Measurements from ENCODE around the gene DMXL1. TPM values are rescaled to one million over a fixed set of nuclear protein-coding genes. Genes with fewer than 3 reads are reported as not detected.

Gene DMXL1
- total RNA-seq, 1 donor from 2014 or later: 56.5 TPM

GRCh38 chr5:119289438-119290044, 218.7 kb downstream of the DMXL1 start:
- TF ChIP-seq, protein P1, sequence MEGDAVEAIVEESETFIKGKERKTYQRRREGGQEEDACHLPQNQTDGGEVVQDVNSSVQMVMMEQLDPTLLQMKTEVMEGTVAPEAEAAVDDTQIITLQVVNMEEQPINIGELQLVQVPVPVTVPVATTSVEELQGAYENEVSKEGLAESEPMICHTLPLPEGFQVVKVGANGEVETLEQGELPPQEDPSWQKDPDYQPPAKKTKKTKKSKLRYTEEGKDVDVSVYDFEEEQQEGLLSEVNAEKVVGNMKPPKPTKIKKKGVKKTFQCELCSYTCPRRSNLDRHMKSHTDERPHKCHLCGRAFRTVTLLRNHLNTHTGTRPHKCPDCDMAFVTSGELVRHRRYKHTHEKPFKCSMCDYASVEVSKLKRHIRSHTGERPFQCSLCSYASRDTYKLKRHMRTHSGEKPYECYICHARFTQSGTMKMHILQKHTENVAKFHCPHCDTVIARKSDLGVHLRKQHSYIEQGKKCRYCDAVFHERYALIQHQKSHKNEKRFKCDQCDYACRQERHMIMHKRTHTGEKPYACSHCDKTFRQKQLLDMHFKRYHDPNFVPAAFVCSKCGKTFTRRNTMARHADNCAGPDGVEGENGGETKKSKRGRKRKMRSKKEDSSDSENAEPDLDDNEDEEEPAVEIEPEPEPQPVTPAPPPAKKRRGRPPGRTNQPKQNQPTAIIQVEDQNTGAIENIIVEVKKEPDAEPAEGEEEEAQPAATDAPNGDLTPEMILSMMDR (IDR thresholded peaks at IDR 0.05): no peak
- TF ChIP-seq POLR2AphosphoS5 (IDR thresholded peaks at IDR 0.05; ENCODE audit: insufficient read depth in 1 of 2, low read depth in 1 of 2) (no peak), POLR2A (IDR thresholded peaks at IDR 0.05) (no peak)
- intact Hi-C loops (cut with DNase I): no loop called here
- Histone ChIP-seq H3K4me3 (no peak overlapping the region), H3K9me3 (no peaks in the 10 kb centered on the region), H3K36me3 (no peaks in the 10 kb centered on the region), H3K27ac (no peak overlapping the region), H3K27me3 (no peaks in the 10 kb centered on the region), H3K4me1 (peaks cover 43% of the 10 kb centered on the region)
- no peak for DNase-seq (ENCODE audit: extremely low spot score in 2 of 2)

GRCh38 chr5:119290161-119290569, 219.3 kb downstream of the DMXL1 start:
- intact Hi-C loops (cut with DNase I): no loop called here
- no peaks in the 10 kb centered on the region for H3K36me3 ChIP-seq
- no peak overlapping the region for H3K4me3 ChIP-seq
- H3K27me3 ChIP-seq: no peaks in the 10 kb centered on the region
- DNase-seq (ENCODE audit: extremely low spot score in 2 of 2): no peak
- no peaks in the 10 kb centered on the region for H3K9me3 ChIP-seq
- peaks cover 36% of the 10 kb centered on the region for H3K4me1 ChIP-seq
- H3K27ac ChIP-seq: no peak overlapping the region
- TF ChIP-seq POLR2A (IDR thresholded peaks at IDR 0.05) (no peak), POLR2AphosphoS5 (IDR thresholded peaks at IDR 0.05; ENCODE audit: insufficient read depth in 1 of 2, low read depth in 1 of 2) (no peak)
- TF ChIP-seq, protein P1 (IDR thresholded peaks at IDR 0.05): no peak

- intact Hi-C loops (cut with DNase I): no loop called here
- H3K27ac ChIP-seq: no peak overlapping the region
- TF ChIP-seq POLR2AphosphoS5 (IDR thresholded peaks at IDR 0.05; ENCODE audit: insufficient read depth in 1 of 2, low read depth in 1 of 2): no peak
- no peaks in the 10 kb centered on the region for H3K9me3 ChIP-seq
- no peak overlapping the region for H3K4me3 ChIP-seq
- H3K36me3 ChIP-seq: no peaks in the 10 kb centered on the region
- no peak for DNase-seq (ENCODE audit: extremely low spot score in 2 of 2)
- no peaks in the 10 kb centered on the region for H3K27me3 ChIP-seq
- peaks cover 32% of the 10 kb centered on the region for H3K4me1 ChIP-seq
These were observed 219.7 kb downstream of the DMXL1 start for GRCh38 chr5:119290607-119291006.

DNA sequence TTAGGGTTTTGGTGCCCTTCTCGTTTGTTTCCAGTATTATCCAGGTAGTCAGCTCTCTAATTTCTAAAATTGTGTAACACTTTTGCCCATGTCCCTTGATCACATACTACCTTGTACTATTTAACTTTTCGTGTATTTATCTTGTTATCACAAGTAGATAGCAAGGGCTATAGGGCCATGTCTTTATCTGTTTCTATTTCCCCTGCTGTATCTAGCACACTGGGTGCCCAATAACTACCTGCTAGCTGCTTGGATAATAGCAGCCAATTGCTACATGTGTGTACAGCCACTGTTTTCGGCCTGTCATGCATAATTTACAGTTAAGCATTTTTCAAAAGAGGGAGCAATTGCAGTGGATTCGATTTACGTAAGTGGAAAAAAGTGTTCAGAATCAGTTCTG, 220.2 kb downstream of the DMXL1 start:
- Histone ChIP-seq H3K4me1 (peaks cover 27% of the 10 kb centered on the region), H3K27ac (no peak overlapping the region)

GRCh38 chr5:119291877-119292276, 221.0 kb downstream of the DMXL1 start:
- TF ChIP-seq, protein P1 (IDR thresholded peaks at IDR 0.05): no peak
- no peak for TF ChIP-seq POLR2A (IDR thresholded peaks at IDR 0.05)
- no peak for DNase-seq (ENCODE audit: extremely low spot score in 2 of 2)
- no peak overlapping the region for H3K4me3 ChIP-seq
- H3K27ac ChIP-seq: no peak overlapping the region
- no peaks in the 10 kb centered on the region for H3K9me3 ChIP-seq
- peaks cover 27% of the 10 kb centered on the region for H3K4me1 ChIP-seq
- H3K27me3 ChIP-seq: no peaks in the 10 kb centered on the region
- H3K36me3 ChIP-seq: no peaks in the 10 kb centered on the region
- intact Hi-C loops (cut with DNase I): no loop called here

More for the DNA sequence above, 220.2 kb downstream of the DMXL1 start:
- TF ChIP-seq, protein P1 (IDR thresholded peaks at IDR 0.05): no peak
- TF ChIP-seq POLR2A (IDR thresholded peaks at IDR 0.05): no peak
- no peak for TF ChIP-seq POLR2AphosphoS5 (IDR thresholded peaks at IDR 0.05; ENCODE audit: insufficient read depth in 1 of 2, low read depth in 1 of 2)
- no peak overlapping the region for H3K4me3 ChIP-seq
- intact Hi-C loops (cut with DNase I): no loop called here
- H3K36me3 ChIP-seq: no peaks in the 10 kb centered on the region
- H3K27me3 ChIP-seq: no peaks in the 10 kb centered on the region
- no peak for DNase-seq (ENCODE audit: extremely low spot score in 2 of 2)
- no peaks in the 10 kb centered on the region for H3K9me3 ChIP-seq

Measured in vagina (tissue), 2 donors.